NCI-H1436 (cell line): ENCODE data around the gene KLHL6.

Experiments used
- DNase-seq: peaks from one replicate; lab custom pipeline; 2025; lab: John Stamatoyannopoulos, UW

KLHL6 gene

GRCh38 chr3:183566880-183567279, 11.4 kb upstream of the KLHL6 start:
- DNase-seq, result no peak

DNA sequence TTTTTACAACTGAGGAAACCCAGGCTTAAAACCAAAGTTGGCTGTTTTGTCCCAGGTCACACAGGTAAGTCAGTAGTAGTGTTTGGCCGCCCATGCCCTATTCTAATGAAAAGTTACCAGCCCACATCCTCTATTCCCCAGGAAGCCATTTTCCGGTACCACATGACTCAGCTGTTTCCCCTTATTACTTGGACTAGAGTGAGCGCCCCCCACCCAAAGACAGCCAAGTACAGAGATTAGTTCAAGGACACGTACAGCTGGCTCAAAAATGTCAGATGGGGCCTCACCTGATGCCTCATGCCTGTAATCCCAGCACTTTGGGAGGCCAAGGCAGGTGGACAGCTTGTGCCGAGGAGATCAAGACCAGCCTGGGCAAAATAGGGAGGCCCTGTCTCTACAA, 8.5 kb upstream of the KLHL6 start:
- DNase-seq, result no peak

DNA sequence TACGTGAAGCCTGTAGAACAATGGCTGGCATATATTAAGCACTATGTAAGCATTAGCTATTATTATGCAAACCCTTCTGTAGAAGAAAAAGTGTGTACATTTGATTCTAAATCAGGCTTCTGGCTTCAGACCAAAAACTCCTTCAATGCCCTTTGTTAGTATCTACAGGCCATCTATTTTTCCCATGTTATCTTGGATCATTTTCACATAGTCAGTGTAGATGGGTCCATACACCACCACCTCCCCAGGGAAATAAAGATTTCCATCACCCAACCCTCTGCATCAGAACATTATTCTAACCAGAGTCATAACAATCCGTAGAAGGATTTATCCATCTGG, 8.0 kb upstream of the KLHL6 start:
- DNase-seq, result no peak

DNA sequence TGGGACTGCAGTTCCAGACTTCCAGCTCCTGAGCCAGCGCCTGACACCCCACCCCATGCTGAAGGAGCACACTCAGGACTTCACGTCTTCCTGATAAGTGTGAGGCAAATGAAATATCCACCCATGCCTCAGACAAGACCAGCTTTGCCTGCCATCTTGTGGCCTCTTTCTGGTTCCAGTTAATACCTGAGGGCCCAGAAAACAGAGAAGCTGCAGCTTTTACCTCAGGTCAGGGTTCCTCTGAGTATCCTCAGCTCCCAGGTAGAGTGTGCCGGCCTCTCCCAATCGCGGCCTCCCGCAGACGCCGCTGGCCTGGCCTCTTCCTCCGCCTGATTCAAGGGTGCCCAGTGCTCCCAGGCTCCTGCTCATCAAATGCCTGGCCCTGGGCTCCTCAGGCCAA, 5.1 kb upstream of the KLHL6 start:
- peak; percentile 16 for DNase-seq

DNA sequence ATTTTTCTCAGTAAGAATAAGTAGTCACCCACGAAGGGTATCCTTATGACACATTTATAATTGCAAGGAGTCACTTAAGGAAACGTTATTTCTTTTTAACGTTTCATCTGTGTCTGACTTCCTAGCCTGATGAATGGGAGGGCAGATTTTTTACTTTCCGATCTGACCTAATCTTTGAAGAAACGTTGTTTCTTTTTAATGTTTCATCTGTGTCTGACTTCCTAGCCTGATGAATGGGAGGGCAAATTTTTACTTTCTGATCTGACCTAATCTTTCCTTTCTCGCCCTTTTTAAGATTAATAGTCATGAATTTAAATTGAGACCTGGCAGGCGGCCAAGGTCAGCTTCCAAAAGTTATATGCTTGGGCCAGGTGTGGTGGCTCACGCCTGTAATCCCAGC, 3.0 kb upstream of the KLHL6 start:
- DNase-seq, result no peak

- DNase-seq, result no peak
Observed at GRCh38 chr3:183556722-183557121, 1.2 kb upstream of the KLHL6 start.

DNA sequence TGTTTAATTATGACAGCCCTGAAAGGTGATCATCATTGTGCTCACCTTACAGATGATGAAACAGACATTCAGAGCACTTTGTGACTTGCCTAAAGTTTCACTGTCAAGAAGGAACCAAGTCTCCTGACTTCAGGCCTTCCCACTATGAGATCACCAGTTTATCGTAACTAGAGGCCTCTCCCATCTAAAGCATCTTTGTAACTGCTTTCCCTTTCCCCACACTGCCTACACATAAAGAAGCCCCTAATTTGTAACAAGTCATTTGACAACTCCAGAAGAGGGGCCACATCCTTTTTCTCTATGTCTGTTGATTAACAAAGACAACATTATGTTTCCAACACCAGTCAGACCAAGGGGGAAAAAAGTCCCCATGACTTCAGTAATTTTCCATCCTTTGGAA, 1.1 kb downstream of the KLHL6 start:
- DNase-seq, result no peak

- no peak for DNase-seq
Observed at GRCh38 chr3:183553334-183554026, 2.0 kb downstream of the KLHL6 start.

GRCh38 chr3:183551930-183552329, 3.6 kb downstream of the KLHL6 start:
- no peak for DNase-seq

DNA sequence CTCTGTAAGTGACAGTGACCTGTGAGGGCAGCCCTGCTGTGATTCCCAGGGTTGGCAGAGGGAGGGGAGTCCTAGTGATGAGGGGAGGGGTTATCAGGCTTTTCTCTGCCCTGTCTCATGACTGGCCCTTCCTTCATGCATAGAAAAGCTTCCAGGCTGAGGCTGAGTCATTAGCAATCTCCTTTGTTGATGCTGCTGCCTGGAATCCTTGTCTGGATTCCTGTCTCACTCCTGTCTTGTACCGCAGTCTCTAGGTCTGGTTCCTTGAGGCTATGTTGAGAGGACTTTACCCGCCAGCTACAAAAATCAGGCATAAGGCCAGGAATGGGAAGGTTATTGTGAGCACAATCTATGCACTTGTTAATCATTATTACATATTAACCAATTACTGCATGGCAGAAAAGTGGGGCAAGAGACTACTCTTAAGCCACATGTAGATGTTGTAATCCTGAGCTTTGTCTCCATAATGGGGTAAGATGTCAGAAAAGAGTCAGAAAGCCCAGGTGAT, 7.2 kb downstream of the KLHL6 start:
- no peak for DNase-seq

GRCh38 chr3:183546625-183547024, 8.9 kb downstream of the KLHL6 start:
- DNase-seq, result no peak

DNA sequence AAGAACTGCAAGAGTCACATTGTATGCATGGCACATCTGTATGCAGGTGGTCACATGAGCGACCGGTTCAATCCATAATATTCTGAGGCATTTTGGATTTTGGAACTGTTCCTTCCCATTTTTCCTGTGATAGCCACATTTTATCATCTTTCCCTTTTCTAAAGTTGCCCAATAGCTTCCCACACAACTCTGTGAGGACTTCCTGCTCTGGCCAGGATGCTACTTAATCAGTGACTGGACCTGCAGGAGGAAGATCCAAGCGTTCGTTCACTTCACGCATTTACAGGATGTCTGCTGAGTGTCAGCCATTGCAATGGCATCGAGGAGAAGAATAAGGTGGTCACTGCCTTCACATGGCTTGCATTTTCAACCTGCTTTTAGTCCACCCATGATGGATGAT, 9.8 kb downstream of the KLHL6 start:
- DNase-seq, result no peak

DNA sequence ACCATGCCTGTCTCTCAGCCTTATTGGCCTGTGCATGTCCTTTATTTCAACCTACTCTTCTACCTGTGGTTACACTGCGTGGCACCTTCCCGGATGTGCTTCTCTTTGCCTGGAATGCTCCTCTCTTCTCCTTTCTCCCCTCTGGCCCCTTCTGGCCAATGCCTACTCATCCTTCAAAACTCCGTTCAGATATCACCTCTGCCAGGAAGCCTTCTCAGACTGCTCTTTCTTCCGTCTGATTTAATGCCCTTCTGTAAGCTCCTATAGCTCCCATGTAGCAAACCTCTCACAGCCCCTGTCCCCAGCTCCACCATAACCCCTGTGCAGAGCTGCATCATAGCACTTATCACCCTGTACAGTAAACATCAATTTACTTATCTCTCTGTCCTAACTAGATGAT, 13.2 kb downstream of the KLHL6 start:
- no peak for DNase-seq

DNA sequence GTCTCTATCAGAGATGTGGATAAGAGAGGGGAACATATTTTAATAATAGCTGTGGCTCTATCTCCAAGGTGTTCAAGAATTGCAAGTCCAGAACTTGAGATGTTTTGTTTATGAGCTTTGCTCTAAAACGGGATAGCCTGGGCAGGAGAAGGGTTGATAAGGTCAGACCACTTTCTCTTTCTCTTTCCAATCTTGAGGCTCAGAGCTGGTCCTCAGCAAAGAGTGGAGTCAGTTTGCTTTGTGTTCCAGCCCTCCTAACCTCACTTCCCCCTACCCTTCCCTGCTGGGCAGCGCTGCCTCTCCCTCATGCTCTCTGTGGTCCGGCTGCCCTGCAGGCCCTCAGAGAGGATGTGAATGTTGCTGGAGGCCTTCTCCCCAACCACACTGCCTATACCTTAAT, 13.8 kb downstream of the KLHL6 start:
- DNase-seq, result no peak

GRCh38 chr3:183541235-183541655, 14.3 kb downstream of the KLHL6 start:
- no peak for DNase-seq

DNA sequence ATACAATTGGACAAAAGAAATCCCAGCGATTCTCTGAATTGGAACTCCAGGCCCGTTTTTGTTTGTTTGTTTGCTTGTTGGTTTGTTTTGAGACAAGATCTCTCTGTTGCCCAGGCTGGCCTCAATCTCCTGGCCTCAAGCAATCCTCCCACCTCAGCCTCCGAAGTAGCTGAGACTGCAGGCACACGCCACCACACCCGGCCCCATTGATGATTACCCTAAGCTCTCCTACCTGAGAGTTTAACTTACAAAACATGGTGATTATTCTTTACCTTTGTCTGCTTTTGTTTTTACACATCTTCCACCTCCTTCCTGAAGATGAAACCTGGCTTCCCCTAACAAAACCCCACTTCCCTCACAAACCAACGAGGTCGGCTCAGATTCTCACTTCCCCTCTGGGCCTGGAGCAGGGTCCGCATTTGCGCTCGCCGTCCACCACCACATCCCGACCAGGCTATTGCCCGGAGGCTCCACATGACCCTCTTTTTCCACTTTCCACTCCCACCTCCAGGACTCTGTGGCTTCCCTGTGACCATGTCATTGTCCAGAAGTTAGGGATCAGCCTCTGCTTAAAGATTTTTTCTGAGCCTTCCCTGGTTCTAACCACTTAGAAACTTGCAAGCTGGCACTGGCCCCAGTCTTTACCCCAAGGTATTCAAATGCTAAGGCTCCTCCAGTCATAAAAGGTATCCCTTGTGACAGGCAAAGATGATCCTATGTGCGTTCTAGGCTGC, 14.8 kb downstream of the KLHL6 start:
- DNase-seq, result no peak

GRCh38 chr3:183539811-183540210, 15.7 kb downstream of the KLHL6 start:
- DNase-seq, result no peak

DNA sequence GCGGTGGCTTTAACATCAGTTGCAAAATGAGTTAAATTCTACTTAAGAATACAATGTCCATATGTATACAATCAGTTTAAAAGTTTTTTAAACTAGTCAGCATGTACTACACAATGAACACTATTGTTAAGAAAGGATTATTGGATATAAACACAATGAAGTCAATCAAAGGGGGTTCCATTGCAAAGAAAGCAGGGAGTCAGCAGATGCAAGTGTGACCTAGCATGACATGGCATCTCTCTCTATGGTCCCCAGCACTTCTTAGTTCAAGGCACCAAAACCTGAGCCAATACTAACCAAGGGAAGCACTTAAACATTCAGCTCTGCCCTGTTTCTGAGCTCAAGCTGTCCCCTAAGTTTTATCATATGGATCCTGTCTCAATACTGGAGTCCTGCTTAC, 17.0 kb downstream of the KLHL6 start:
- DNase-seq, result no peak

- DNase-seq, result no peak
Observed at GRCh38 chr3:183537295-183537730, 18.2 kb downstream of the KLHL6 start.

DNA sequence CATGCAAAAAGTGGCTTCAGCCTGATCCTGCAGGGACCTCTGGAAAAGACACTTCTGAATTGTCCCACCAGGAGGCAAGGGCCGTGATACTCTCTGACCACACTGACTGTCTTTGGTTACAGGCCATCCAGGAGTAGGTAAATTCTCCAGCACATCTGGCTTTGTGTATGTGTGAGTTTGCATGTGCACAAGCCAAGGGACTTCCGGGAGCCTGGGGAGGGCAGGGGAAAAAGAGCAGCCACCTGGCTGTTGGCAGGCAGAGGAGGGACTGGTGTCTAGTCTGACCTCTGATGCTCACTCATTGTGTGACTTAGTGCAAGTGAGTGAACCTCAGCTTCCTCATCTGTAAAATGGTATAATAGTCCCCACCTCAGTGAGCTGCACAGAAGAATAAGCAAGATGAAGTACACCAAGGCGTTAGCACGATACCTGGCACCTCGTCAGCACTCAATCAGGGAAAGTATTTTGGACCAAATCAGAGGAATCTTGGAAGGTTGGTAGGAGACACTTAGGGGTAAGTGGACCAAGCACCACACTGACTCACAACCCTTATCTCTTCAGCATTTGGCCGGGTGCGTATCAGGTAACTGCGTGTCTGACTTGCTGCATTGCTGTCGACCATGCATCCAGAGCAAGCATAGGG, 19.1 kb downstream of the KLHL6 start:
- no peak for DNase-seq

DNA sequence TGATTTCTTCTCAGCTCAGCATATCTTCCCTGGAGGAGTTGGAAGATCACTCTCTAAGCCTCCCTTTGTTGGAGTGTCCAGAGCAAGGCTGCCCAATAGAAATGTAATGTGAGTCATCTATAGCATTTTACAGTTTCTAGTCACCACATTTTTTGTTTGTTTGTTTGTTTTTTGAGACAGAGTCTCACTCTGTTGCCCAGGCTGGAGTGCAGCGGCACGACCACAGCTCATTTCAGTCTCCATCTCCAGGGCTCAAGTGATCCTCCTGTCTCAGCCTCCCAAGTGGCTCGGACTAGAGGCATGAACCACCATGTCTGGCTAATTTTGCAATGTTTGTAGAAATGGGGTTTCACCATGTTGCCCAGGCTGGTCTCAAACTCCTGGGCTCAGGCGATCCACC, 21.3 kb downstream of the KLHL6 start:
- no peak for DNase-seq

DNA sequence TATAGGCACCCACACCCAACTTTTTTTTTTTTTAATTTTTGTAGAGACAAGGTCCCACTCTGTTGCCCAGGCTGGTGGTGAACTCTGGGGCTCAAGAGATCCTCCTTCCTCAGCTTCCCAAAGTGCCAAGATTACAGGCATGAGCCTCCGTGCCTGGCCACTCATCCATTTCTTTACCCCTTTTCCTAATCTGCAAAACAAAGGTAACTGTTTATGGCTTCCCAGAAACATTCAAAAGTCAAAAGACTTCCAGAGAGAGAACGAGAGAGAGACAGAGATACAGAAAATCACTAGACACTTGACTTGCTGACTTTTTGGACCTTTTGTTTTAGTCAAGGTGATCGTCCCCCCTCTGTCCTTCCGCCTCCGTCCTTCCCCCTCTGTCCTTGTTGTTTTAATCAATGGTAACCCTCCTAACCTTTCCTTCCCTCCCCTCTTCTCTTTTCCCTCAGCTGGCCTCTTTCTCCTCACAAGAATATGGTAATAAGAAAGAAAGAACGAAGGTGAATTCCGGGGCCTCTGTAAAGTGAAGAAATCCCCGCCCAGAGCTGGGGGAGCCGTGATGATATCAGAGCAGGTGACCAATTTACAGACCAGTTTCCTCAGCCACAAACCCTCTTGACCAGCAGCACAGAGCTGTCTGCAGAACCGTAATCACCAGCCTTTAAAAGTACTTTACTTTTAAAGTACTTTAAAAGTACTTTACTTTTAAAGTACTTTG, 21.9 kb downstream of the KLHL6 start:
- DNase-seq, result no peak
